Natural killer cell (primary cell): ENCODE results near the gene ASTN2. TPM values are rescaled to one million over a fixed set of nuclear protein-coding genes. Genes with fewer than 3 reads are reported as not detected.

Experiments
- ATAC-seq, 3 donors: fragments of 150-1000 bp in 2 of 3; fragments of 200-7000 bp in 1 of 3; cut with Tn5 transposase; 1 replicate in 1 of 3; 2 replicates in 2 of 3; pipeline ENCODE4 v1.10.0; 2021; ENCODE audit warnings: mild to moderate bottlenecking in 2 of 3, moderate library complexity in 2 of 3
- DNase-seq, 2 donors: peaks; one replicate each; pipeline versions ENCODE4 v3.0.0 to v3.0.0-alpha.2; 2013 to 2021; ENCODE audit warnings: mixed read lengths in 1 of 2
- H3K27ac ChIP-seq: one replicate; pipeline ENCODE4 v1.5.1; 2013; ENCODE audit warnings: mild to moderate bottlenecking, low read length
- H3K27me3 ChIP-seq: one replicate; pipeline ENCODE4 v1.6.1; 2013; ENCODE audit warnings: low read length; ENCODE audit not compliant: control insufficient read depth, insufficient read depth
- H3K36me3 ChIP-seq: one replicate; pipeline ENCODE4 v1.6.1; 2013; ENCODE audit warnings: low read length; ENCODE audit not compliant: control insufficient read depth, insufficient read depth
- H3K4me1 ChIP-seq: one replicate; pipeline ENCODE4 v1.6.1; 2013; ENCODE audit warnings: low read length; ENCODE audit not compliant: control insufficient read depth, insufficient read depth
- H3K4me3 ChIP-seq: one replicate; pipeline ENCODE4 v1.5.1; 2013; ENCODE audit warnings: low read length
- H3K9me3 ChIP-seq: one replicate; pipeline ENCODE4 v1.6.1; 2013; ENCODE audit warnings: low read length; ENCODE audit not compliant: control insufficient read depth, insufficient read depth
- H3K27ac Mint-ChIP-seq, 2 donors: one replicate each; pipeline ENCODE4 v1.8.0; 2022; ENCODE audit warnings: mild to moderate bottlenecking in 2 of 2, mixed read lengths in 2 of 2, moderate library complexity in 1 of 2
- H3K27me3 Mint-ChIP-seq, 2 donors: one replicate each; pipeline ENCODE4 v1.8.0; 2022; ENCODE audit warnings: low read depth in 2 of 2, mixed read lengths in 2 of 2
- H3K36me3 Mint-ChIP-seq: one replicate; pipeline ENCODE4 v1.8.0; 2022; ENCODE audit warnings: mixed read lengths
- H3K4me1 Mint-ChIP-seq, 2 donors: one replicate each; pipeline ENCODE4 v1.8.0; 2022; ENCODE audit warnings: mixed read lengths in 2 of 2
- H3K4me3 Mint-ChIP-seq: one replicate; pipeline ENCODE4 v1.8.0; 2022; ENCODE audit warnings: mild to moderate bottlenecking, moderate library complexity, mixed read lengths
- H3K9me3 Mint-ChIP-seq, 2 donors: one replicate each; pipeline ENCODE4 v1.8.0; 2022; ENCODE audit warnings: mixed read lengths in 2 of 2
- WGBS: methylation state at CpG from one replicate; pipeline ENCODE4 v1.1.7; 2013; ENCODE audit warnings: missing lambda C conversion rate; ENCODE audit not compliant: insufficient coverage; 5-methylcytosine and 5-hydroxymethylcytosine counted together
- intact Hi-C: fragments of 100-400 bp; cut with micrococcal nuclease; formaldehyde crosslinking; loops from one replicate; pipeline ENCODE4 v1.14.2; 2022
- total RNA-seq, 4 donors: library from RNA; stranded (reverse); fragments of 120-200 nt in 1 of 4; gene quantifications; one replicate each; pipeline versions ENCODE4 v1.2.3 to v1.2.4, GENCODE V29; 2013 to 2022
- TF ChIP-seq, protein P1 (sequence below): fragments of 200-600 bp; IDR thresholded peaks from one replicate; pipeline ENCODE4 v1.8.0; 2022; ENCODE audit warnings: antibody characterized with exemption

The ASTN2 gene
- total RNA-seq, 3 donors from 2014 or later (not counting 1 experiment from before 2014, with no cell fraction given): 3.0 to 3.5 (median 3.2) TPM

DNA sequence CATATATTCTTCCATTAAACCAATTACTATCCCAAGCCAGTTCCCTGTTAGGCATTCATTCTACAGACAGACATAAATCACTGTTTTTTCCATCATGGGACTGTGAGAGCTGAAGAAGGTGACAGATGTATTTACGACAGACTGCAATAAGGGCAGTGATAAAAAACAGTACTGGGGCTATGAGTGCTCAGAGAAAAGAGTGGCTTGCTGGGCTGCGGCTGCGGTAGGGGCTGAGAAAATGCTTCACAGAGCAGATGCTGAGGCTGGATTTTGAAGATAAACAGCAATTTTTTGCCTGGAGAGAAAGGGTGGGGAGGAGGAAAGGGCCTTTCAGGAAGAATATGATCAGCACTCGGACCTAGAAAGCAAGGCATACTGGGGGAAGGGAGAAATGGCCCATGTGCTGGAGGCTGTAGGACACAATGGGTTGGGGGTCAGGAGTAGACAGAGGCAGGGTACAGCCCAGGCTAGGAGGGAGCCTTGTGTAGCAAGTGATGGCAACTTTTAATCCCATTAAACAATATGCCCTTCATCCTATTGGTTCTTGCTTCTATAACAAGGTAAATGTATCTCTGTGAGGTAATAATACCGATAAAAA, 279.3 kb downstream of the ASTN2 start:
- Mint-ChIP-seq H3K4me1 (no peaks in the 10 kb centered on the region), H3K27ac (no peak overlapping the region), H3K27me3 (peaks cover 0 to 2% of the 10 kb centered on the region in 2 donors), H3K36me3 (no peaks in the 10 kb centered on the region), H3K4me3 (no peak overlapping the region), H3K9me3 (peaks cover 6 to 15% of the 10 kb centered on the region in 2 donors)
- WGBS: 39% methylated on average over 4 of the region's 5 CpGs
- ATAC-seq: no peak
- TF ChIP-seq, protein P1, sequence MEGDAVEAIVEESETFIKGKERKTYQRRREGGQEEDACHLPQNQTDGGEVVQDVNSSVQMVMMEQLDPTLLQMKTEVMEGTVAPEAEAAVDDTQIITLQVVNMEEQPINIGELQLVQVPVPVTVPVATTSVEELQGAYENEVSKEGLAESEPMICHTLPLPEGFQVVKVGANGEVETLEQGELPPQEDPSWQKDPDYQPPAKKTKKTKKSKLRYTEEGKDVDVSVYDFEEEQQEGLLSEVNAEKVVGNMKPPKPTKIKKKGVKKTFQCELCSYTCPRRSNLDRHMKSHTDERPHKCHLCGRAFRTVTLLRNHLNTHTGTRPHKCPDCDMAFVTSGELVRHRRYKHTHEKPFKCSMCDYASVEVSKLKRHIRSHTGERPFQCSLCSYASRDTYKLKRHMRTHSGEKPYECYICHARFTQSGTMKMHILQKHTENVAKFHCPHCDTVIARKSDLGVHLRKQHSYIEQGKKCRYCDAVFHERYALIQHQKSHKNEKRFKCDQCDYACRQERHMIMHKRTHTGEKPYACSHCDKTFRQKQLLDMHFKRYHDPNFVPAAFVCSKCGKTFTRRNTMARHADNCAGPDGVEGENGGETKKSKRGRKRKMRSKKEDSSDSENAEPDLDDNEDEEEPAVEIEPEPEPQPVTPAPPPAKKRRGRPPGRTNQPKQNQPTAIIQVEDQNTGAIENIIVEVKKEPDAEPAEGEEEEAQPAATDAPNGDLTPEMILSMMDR: no peak
- Histone ChIP-seq H3K9me3 (no peaks in the 10 kb centered on the region), H3K36me3 (no peaks in the 10 kb centered on the region), H3K4me1 (no peaks in the 10 kb centered on the region), H3K27me3 (no peaks in the 10 kb centered on the region), H3K4me3 (no peak overlapping the region), H3K27ac (no peak overlapping the region)
- no peak for DNase-seq
- intact Hi-C loops: no loop called here

DNA sequence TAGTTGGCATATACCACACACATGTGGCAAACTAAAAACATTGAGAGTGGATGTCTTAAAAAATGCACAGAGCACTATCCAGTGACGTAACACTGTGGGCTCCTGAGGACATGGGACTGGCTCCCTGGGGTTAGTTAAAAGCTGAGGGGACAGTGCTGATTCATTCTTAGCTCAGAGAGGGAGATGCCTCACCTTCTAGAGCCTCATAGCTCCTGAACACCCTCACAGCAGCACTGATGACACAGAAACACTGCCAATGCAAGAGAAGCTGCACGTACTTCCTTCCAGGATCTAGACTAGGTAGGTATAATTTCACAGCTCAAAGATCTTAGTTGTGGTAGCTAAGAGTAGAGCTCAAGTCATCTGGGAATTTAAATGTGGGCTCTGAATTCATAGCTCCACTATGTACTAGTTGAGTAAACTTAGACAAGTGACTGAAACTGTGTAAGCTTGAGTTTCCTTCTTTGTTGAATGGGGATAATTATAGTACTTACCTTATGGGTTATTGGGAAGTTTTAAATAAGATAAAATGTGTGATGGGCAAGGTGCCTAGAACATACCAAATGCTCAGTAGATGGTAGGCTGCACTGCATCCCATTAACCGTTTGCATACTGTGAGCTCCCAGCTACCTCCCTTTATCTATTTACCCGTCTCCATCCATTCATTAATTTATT, 279.9 kb downstream of the ASTN2 start:
- DNase-seq: no peak
- no peak overlapping the region for H3K4me3 ChIP-seq
- 71% methylated on average over 4 of the region's 4 CpGs for WGBS
- no peaks in the 10 kb centered on the region for H3K9me3 ChIP-seq
- no peaks in the 10 kb centered on the region for H3K36me3 ChIP-seq
- H3K9me3 Mint-ChIP-seq: peaks cover 6 to 10% of the 10 kb centered on the region in 2 donors
- TF ChIP-seq, protein P1: no peak
- ATAC-seq: no peak
- peaks cover 0 to 2% of the 10 kb centered on the region in 2 donors for H3K27me3 Mint-ChIP-seq
- H3K4me1 Mint-ChIP-seq: no peaks in the 10 kb centered on the region
- no peak overlapping the region for H3K27ac Mint-ChIP-seq
- no peak overlapping the region for H3K27ac ChIP-seq
- H3K27me3 ChIP-seq: no peaks in the 10 kb centered on the region
- no peaks in the 10 kb centered on the region for H3K36me3 Mint-ChIP-seq
- intact Hi-C loops: no loop called here
- no peak overlapping the region for H3K4me3 Mint-ChIP-seq
- no peaks in the 10 kb centered on the region for H3K4me1 ChIP-seq

DNA sequence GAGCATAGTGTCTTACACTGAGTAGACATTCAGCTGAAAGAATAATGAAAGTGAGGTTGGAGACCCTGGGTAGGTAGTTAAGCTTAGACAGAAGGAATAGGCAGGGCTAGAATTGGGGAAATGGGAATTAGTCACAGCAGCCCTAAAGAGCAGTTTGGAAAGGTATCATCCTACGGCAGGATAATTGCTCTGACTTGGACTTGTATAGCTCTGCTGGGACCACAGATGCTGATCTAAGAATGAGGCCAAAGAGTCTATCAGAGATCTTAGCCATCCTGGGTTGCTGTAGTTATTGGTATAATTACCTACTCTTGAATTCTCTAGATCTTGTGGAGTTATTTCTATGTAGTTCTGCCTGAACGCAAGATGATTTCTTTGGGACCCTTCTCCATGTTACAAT, 288.0 kb downstream of the ASTN2 start:
- H3K27me3 ChIP-seq: no peaks in the 10 kb centered on the region
- WGBS: 91% methylated on average over 2 of the region's 2 CpGs
- H3K4me1 ChIP-seq: no peaks in the 10 kb centered on the region
- H3K4me3 ChIP-seq: no peak overlapping the region
- no peak for ATAC-seq
- Mint-ChIP-seq H3K4me1 (no peaks in the 10 kb centered on the region), H3K36me3 (no peaks in the 10 kb centered on the region), H3K4me3 (no peak overlapping the region), H3K9me3 (no peaks in the 10 kb centered on the region), H3K27ac (no peak overlapping the region), H3K27me3 (no peaks in the 10 kb centered on the region)
- H3K9me3 ChIP-seq: no peaks in the 10 kb centered on the region
- intact Hi-C loops: no loop called here
- DNase-seq: no peak
- no peak overlapping the region for H3K27ac ChIP-seq
- TF ChIP-seq, protein P1: no peak
- no peaks in the 10 kb centered on the region for H3K36me3 ChIP-seq

DNA sequence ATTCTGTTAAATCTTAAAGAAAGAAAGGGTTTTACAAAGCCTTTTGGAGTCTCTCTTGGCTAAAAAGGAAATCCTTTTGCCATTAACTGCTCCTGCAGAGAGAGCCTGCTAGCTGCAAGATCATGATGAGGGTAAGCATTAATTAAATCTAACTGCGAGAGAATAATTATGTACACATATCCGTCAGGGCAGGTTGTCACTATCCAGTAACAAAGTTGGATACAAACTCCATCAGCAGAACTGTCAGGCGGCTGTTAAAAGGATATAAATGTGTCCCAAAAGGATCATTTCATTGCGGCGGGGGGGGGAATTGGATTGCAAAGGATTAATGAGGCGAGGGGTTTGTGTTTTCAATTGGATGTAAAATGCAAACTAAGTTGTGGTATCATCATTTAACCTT, 289.3 kb downstream of the ASTN2 start:
- Mint-ChIP-seq H3K4me3 (no peak overlapping the region), H3K4me1 (no peaks in the 10 kb centered on the region), H3K27ac (no peak overlapping the region), H3K27me3 (no peaks in the 10 kb centered on the region), H3K9me3 (no peaks in the 10 kb centered on the region), H3K36me3 (no peaks in the 10 kb centered on the region)
- Histone ChIP-seq H3K4me3 (no peak overlapping the region), H3K27me3 (no peaks in the 10 kb centered on the region), H3K36me3 (no peaks in the 10 kb centered on the region), H3K9me3 (no peaks in the 10 kb centered on the region), H3K27ac (no peak overlapping the region), H3K4me1 (no peaks in the 10 kb centered on the region)
- intact Hi-C loops: no loop called here
- DNase-seq (no peak), ATAC-seq (no peak)
- WGBS: 82% methylated on average over 5 of the region's 6 CpGs
- TF ChIP-seq, protein P1: no peak
